Muscle of arm (tissue), 12 donors: Measurements from ENCODE around the gene SYCP2. TPM values are rescaled to one million over a fixed set of nuclear protein-coding genes. Genes with fewer than 3 reads are reported as not detected.
A peak's percentile ranks its signal among the peaks of the same experiment; 100 is the strongest.
"Not testable (repeated sequence)": the region's sequence is repeated elsewhere in the genome, so short reads cannot be mapped to it uniquely, and the experiment has no call there.

Experiments
- DNase-seq: peaks from one replicate; pipeline ENCODE4 v3.0.0-alpha.2; 2013
- polyA plus RNA-seq, 12 donors: library from polyadenylated mRNA; unstranded; fragments of 120-200 nt; gene quantifications; one replicate each; pipeline ENCODE4 v1.2.1, GENCODE V29; 2013; ENCODE audit not compliant: insufficient read length in 12 of 12

SYCP2 gene
- polyA plus RNA-seq, 12 donors = 2.1 to 7.3 (median 3.2) TPM; not detected in 1

DNA sequence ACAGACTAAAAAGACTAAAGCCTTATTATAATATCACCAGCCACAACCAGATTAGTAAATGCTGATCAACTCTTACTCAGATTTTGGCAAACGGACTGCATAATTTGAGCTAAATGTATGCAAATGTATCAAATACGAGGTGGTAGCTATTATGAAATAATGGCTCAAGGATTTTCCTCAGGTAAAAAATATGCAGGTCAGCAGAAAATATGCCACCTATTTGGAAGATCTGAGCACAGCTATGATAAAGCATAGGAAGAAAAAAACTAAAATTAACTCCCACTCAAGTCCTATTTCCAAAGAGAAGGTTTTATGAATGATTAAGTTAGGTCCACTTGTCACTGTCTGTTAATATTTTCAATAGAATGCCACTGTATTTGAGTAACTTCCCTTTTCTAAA lies 22.4 kb downstream of the SYCP2 start:
- no peak for DNase-seq

DNA sequence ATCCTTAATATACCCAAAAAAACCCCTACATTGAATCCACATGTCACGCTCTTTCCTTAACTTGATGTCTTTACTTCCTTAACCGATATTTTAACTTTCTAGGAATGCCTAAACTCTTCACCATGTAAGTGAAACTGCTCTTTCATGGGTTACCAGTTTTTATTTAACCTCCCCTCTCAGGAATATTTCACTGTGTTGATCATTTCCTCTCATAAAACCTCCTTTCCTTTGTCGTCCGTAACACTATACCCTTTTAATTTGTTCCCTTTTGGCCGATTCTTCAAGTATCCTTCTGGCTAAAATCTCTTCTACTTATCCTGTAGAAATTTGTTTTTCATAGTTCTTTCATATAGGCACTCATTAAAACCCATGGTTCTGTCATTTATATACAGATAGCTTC lies 24.6 kb downstream of the SYCP2 start:
- no peak for DNase-seq

DNA sequence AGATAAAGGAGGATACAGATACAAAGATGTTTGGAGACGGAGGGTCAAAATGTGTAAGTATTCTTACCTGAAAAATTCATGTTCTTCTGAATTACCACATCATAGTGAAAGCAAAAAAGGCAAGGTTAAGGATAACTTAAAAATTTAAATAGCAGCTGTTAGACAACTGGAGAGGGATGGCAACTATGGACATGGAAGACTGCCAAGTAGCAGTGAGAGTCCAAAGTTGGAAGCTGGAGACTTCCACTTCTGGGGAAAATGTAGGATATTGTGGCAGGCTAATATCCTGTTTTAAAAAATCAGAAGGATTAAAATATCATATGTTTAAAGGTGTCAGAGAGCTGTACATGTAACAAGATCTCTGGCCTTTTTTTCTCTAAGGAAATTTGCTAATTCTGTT lies 29.8 kb downstream of the SYCP2 start:
- peak; percentile 24 for DNase-seq

DNA sequence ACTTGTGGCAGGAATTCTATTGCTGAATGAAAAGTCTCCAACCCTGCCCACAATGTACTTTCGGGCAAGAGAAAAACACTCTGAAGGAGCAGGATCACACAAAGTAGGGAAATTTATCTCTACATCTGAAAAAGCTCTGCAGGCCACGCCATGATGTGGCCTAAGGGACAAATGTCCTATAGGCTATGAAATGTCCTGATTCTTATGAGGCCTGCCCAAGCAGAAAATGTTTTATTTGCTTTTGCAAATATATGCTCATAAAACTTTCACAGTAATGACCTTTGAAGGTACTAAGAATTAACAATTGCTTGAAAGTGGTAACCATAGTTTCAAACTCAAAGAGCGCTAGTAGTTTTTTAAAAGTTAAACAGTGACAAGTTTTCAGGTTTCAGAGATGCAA lies 31.0 kb downstream of the SYCP2 start:
- no peak for DNase-seq

DNA sequence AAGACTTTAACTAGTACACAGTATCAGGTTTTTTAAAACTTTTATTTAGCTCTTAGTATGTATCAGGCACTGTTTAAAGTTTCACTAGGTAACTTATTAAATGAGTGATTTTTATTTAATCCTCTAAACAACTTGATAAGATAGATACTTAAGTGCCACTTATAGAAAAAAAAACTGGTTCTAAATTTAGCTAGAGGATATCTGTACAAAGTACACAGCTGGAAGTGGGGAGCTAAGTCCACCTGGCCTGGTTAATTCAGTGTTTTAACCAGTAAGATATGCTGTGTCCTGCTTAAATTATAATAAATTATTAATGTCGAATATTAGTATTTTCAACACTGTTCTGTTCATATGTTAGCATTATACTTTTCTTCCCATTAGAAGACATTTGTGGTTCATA lies 37.5 kb downstream of the SYCP2 start:
- DNase-seq = no peak

DNA sequence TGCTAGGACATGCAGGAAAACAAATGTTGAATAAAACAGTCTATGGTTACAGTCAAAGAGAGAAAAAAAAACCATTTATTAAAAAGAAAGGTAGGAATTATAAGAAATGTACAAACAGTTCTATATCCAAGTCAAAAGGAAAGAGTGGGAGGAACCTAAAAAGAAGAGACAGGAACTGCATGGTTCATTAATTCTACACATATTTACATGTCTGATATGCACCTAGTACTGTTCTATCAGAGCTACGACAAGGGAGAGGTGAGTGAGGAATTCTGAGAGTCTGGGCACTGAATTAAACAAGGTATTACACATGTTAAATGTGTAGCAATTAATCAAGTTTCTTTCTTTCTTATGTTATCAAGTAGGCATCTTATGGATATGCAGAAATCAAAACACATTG lies 41.9 kb downstream of the SYCP2 start:
- no peak for DNase-seq

DNA sequence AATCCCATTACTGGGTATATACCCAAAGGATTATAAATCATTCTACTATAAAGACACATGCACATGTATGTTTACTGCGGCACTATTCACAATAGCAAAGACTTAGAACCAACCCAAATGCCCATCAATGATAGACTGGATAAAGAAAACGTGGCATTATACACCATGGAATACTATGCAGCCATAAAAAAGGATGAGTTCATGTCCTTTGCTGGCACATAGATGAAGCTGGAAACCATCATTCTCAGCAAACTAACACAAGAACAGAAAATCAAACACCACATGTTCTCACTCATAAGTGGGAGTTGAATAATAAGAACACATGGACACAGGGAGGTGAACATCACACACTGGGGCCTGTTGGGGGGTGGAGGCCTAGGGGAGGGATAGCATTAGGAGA lies 43.4 kb downstream of the SYCP2 start:
- not testable (repeated sequence) for DNase-seq

DNA sequence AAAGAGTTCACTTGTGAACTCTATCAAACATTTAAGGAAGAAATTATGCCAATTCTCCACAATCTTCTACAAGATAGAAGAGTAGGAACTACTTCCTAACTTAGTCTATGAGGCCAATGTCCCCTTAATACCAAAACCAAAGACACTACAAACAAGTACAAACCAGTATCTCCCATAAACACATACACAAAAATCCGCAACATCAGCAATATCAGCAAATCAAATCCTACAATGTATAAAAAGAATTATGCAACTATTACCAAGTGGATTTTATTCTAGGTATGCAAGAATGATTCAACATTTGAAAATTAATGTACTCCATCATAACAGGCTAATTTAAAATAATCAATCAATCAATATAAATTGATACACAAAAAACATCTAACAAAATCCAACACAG lies 45.4 kb downstream of the SYCP2 start:
- DNase-seq = no peak

DNA sequence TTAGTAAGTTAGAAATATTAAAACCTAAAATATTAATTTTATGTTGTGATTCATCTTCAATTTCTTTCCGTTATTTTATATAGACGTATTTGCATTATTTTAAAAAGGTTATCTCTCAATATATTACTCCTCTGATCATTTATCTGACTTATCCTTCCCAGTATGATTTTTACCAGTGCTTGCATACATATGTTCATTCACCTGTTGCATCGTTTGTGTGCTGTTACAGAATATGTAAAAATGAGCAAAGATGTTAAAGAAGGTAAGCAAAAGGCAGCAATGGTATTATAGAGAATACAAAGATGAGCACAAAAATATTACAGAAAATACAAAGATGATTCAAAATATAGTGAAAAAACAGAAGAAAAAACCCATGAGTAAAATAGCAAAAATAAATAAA lies 48.9 kb downstream of the SYCP2 start:
- no peak for DNase-seq

DNA sequence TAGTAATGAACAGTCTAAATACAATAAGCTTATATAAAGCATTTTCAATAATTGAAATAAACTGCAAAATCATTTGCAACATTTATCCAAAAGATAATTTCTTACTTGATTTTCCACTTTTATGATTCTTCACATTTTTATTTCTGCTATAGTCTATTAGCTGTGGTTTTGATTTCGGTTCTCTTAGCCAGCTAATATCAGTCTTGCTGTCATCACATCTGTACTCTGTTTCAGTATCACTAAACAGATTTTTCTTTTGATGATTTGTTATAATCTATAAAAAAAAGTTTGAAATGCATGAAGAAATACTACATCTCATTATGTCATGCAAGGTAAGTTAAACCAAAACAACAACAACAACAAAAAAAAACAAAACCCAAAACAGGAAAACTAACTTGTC lies 53.2 kb downstream of the SYCP2 start:
- no peak for DNase-seq

DNA sequence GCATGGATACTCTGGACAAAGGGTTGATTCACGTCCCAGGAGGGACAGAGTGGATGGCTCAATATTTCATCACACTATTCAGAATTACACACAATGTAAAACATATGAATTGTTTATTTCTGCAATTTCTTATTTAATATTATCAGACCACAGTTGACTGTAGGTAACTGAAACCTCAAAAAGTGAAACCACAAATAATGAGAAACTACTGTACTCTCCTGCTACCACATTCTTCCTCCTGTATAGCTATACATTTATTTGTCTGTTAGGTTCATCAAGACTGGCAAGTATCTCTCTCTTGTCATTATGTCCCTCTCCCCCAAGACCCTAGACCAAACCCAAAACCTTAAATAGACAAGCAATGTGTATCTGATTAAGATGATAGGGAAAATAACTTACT lies 60.0 kb downstream of the SYCP2 start:
- no peak for DNase-seq

DNA sequence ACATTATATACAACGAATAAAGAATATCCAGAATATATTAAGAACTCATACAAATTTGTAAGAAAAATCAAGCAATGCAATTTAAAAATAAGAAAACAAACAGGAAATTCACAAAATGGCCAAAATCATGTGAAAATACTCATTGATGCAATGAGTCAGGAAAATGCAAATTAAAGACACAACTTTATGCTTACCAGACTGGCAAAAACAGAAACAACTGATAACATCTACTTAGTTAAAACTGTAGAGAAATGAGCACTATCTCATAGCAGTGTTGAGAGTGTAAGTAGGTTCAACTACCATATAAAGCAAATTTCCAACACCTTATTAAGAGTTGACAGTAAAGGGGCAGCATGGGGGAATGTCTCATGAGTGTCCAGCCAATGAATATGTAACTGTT lies 62.3 kb downstream of the SYCP2 start:
- no peak for DNase-seq

DNA sequence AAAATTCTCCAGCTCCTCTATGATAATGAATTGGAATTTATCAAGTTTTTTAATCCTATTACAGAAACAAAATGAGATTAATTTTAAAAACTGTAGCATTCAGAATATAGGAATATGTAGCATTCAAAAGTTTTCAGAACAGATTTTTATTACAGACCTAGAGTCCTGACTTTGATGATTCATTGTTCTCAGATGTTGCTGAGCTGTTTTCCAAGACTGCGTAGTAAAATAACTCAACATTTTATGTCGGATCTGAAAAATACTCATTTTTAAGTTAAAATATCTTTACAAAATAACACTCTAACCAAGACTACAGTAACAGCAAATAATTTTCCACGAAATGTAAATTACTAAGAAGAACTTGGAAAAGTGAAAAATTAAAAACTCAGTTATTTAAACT lies 67.1 kb downstream of the SYCP2 start:
- no peak for DNase-seq

DNA sequence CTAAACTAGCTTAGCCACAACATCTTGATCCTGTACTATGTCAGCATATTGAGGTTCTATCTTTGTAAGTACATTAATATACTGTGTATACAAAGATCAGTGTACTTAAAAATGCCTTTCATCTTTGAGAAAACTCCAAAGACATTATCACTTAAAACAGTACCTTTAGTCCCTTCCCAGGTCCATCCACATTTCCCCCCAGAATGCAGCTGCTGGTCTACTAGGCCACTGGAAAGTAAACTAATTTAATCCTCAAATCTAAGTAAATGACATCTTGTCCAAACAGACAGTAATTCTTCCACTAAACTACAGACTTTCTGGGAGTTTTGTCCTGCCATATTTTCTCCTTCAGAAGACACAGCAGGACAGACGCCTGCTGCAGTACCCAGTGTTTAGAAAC lies 68.7 kb downstream of the SYCP2 start:
- no peak for DNase-seq

DNA sequence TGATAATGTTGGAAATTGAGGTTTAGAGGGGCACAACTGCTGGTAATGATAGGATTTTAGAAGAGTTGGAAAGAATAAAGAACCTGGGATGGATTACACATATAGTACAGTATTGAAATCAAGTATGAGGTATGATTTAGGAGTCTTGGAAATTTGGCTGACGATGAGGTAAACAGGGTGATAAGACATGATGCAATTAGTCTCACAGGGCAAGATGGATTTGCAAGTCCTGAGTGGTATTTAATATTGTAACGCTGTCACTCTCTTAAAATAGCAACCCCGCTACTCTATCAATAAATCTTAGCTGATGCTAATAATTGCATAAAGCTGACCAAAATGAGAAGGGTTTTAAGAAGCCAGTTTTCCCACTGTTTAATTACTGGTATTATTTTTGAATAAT lies 70.4 kb downstream of the SYCP2 start:
- no peak for DNase-seq

DNA sequence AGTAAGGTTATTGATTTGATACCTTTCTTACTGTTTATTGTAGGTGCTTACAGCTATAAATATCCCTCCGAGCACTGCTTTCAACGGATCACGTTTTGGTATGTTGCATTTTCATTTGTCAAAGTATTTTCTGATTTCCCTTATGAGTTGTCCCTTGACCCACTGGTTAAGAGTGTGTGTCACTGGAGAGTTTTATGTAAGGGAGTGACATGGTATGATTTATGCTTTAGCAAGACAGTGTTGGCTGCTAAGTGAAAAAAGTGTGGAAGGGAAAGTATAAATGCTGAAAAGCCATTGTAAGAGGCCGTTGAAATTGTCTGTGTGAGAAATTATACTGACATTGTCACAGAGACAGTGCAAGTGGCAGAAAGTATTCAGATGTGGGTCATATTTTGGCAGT lies 72.0 kb downstream of the SYCP2 start:
- DNase-seq = no peak

DNA sequence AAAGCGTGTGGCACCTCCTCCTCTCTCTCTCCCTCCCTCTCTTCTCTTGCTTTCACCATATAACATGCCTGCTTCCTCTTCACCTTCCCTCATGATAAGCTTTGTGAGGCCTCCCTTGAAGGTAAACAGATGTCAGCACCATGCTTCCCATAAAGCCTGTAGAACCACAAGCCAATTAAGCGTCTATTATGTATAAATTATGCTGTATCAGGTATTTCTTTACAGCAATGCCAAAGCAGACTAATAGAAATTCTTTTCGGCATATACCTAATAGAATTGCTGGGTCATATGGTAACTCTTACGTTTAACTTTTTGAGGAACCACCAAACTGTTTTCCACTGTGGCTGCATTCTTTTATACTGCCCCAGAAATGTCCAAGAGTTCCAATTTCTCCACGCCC lies 75.0 kb downstream of the SYCP2 start:
- DNase-seq = no peak

DNA sequence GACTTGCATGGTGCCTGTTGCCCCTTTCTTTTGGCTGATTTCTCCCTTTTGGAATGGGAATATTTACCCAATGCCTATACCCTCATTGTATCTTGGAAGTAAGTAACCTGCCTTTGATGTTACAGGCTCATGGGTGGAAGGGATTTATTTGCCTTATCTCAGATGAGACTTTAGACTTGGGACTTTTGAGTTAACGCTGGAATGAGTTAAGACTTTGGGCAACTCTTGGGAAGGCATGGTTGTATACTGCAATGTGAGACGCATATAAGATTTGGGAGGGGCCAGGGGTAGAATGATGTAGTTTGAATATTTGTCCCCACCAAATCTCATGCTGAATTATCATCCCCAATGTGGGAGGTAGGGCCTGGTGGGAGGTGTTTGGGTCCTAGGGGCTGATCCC lies 75.5 kb downstream of the SYCP2 start:
- DNase-seq = no peak

DNA sequence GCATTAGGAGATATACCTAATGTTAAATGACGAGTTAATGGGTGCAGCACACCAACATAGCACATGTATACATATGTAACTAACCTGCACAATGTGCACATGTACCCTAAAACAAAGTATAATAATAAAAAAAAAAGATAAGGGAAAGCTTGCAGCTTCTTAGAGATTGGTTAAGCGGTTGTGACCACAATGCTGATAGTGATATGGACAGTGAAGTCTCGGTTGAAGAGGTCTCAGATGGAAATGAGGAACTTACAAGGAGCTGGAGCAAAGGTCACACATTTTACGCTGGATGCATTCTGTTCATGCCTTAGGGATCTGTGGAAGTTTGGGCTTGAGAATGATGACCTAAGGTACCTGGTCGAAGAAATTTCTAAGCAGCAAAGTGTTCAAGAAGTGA lies 76.5 kb downstream of the SYCP2 start:
- DNase-seq = not testable (repeated sequence)

DNA sequence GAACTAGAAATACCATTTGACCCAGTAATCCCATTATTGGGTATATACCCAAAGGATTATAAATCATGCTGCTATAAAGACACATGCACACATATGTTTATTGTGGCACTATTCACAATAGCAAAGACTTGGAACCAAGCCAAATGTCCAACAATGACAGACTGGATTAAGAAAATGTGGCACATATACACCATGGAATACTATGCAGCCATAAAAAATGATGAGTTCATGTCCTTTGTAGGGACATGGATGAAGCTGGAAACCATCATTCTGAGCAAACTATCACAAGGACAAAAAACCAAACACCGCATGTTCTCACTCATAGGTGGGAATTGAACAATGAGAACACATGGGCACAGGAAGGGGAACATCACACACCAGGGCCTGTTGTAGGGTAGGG lies 76.9 kb downstream of the SYCP2 start:
- not testable (repeated sequence) for DNase-seq

DNA sequence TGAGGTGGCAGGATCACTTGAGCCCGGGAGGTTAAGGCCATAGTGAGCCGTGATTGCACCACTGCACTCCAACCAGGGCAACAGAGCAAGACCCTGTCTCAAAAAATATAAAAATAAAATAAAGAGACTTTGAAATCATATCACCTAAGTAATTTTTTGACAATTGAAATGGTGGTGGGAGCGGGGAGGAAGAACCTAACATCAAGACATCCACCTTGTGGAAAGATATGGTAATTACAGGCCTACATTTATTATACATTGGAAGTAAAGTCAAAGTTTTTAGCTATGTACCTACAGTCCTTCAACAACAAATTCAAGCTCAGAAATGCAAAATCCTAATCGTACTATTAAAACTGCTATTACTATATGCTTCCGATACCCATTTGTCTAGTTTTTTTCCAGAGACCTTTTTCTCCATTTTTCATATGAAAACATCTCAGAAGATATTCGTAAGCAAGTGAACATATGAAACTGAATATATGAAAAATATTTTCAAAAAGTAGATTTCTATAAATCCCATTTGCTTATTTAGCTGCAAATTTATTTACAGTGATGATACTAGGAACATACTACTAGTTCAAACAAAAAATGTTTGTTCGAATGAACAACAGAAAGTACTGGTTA lies 83.3 kb downstream of the SYCP2 start:
- DNase-seq = peak; percentile 33

DNA sequence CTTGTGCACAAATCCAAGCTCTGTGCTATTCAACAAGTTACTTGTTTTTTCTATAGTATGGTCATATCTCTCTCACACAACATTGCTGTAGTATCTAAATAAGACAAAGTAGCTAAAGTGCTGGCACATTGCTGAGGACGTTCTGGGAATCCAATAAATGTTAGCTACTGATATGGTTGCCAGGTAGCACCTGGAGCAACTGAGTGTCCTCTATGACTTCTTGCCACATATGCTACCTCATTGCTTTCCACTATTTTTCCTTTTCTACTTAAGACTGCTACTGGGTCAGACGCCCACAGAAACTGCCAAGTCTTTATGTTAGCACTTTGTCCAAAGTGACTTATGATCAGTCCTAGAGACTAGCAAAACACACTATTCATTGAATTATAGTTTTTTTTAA lies 85.3 kb downstream of the SYCP2 start:
- no peak for DNase-seq

DNA sequence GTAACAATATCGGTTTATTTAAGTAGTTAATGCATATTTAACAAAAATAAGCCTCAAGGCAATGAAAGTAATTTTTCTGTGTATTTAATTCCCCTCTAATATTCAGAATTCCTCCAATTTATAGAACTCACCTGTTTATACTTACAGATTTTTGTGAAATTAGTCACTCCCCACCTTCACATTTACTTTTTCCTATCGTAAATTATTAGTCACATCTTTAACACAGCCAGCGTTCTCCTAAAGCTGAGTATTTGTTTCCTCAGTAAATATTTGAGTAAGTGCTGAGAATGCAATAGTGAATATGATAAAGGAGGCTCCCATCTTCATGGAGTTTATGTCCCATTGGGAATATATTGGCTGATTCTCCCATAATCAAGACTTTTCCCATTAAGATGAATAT lies 88.0 kb downstream of the SYCP2 start:
- DNase-seq = no peak

DNA sequence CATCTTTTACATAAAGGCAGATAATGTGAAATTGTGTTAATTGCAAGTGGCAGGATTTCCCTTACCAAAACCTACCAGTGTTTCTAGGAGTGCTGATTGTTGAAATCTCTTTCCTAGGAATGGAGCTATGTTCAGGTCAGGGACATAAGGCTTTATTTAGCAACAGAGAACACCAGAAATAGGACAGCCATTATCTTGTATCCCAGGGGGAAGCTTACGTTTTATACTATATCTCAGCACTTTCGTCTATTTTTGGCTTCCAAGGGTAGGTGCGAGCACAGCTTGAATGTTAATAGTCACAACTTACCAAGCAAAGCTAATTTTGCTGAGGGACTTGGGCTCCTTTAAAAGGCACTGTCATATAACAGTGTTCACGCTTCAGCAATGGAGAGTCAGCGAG lies 94.0 kb downstream of the SYCP2 start:
- no peak for DNase-seq
